GM19397 (cell line): ENCODE measurements around the gene SPNS1.
"Not testable (repeated sequence)": the region's sequence is repeated elsewhere in the genome, so short reads cannot be mapped to it uniquely, and the experiment has no call there.

Experiments
- ATAC-seq: cut with Tn5 transposase; IDR thresholded peaks from one replicate; pipeline ENCODE4 v1.9.1; 2021; ENCODE audit warnings: mild to moderate bottlenecking, moderate library complexity; ENCODE audit not compliant: unreplicated experiment

SPNS1 gene

DNA sequence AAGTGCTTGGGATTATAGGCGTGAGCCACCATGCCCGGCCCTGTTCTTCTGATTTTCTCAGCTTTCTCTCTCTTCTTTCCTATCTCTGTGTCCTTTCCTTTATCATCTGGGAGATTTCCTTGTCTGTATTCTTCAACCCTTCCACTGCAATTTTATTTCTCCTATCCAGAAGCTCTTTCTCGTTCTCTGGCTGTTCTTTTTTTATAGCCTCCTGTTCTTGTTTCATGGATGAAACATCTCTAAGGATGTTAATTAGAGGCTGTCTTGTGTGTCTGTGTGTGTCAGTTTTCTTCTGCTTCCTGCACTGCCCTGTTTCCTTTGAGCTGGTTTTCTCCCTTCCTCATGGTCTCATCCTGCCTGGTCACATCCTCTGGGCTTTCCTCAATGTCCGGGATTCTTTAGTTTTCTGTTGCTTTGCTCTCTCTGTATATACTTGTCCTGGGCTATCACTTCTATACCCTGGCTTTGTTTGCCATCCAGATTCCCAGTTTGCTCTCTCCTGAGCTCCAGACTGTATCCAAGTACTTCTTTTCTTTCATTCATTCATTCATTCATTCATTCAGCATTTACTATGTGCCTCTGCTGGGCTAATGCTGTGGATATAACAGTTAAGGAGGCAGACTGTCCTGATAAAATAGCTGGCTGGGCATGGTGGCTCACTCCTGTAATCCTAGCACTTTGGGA is 12.7 kb downstream of the SPNS1 start:
- no peak for ATAC-seq

DNA sequence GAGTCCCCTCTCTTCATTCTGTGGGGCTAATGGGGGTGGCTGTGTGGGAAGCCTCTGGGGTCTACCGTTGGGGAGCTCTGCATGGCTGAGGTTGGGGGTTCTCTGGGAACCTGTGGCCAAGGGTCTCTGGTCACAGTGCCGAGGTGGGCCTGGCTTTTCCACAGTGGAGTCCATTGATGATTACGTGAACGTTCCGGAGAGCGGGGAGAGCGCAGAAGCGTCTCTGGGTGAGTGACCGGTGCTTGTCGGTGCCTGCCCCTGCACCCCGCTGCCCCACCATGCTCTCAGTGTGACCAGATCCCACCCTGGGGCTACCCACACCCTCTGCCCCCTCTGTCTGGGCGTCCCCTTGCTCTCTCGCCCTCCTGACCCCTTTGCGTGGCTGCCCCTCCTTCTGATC is 14.8 kb downstream of the SPNS1 start:
- no peak for ATAC-seq

DNA sequence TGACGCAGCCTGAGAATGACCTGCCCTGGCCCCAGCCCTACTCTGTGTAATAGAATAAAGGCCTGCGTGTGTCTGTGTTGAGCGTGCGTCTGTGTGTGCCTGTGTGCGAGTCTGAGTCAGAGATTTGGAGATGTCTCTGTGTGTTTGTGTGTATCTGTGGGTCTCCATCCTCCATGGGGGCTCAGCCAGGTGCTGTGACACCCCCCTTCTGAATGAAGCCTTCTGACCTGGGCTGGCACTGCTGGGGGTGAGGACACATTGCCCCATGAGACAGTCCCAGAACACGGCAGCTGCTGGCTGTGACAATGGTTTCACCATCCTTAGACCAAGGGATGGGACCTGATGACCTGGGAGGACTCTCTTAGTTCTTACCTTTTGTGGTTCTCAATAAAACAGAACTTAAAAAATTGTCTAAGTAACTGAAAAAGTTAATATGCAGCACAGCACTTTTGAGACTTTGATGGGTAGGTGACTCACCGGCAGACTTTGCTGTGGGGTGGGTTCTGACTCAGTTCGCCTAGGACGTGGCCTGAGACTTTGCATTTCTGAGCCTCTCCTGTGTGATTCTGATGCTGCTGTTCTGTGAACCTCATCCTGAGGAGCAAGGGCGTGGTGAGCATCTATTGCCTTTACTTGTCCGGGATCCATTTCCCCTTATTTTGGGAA is 15.9 kb downstream of the SPNS1 start:
- ATAC-seq: no peak

DNA sequence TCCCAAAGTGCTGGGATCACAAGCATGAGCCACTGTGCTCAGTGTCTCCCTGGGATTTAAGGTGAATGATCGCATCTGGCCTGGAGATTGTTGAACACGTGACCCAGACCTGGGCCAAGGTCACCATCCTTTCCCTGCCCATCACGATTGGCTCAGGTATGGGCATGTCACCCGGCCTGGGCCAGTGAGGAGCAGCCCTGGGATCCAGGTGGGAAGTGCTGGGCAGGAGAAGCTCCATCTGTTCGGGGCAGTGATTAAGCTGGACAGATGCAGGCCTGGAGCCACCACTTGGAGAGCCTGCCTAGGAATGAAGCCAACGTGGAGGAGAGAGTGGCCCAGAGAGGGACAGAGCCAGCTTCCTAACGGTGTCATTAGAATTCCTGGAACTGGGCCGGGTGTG is 17.1 kb downstream of the SPNS1 start:
- ATAC-seq: no peak

DNA sequence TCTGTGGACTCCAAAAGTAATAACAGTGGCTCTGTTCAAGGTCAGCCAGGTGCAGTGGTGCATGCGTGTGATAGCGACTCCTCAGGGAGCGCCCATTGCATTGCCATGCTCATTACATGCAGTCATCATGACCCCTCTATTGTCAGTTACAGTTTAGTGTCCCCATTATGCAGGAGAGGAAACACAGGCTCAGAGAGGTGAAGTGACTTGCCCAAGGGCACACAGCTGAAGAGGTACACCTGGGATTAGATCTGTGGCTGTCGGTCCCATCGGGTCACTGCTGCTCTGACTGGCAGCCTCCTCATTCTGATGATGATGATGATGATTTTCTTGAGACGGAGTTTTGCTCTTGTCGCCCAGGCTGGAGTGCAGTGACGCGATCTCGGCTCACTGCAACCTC is 17.9 kb downstream of the SPNS1 start:
- no peak for ATAC-seq

DNA sequence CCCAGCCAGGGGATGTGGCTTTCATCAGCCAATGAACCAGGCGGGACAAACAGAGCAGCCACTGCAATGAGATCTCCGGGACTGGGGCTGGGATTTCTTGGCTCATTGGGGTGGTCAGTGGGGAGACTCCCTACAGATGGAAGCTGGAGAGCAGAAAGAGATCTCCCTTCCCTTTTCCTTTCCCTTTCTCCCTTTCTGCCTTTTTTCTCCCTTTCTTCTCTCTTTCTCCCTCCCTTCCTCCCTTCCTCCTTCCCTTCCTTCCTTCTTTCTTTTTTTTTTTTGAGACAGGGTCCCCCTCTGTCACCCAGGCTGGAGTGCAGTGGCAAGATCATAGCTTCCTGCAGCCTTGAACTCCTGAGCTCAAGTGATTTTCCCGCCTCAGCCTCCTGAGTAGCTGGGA is 24.3 kb downstream of the SPNS1 start:
- no peak for ATAC-seq

DNA sequence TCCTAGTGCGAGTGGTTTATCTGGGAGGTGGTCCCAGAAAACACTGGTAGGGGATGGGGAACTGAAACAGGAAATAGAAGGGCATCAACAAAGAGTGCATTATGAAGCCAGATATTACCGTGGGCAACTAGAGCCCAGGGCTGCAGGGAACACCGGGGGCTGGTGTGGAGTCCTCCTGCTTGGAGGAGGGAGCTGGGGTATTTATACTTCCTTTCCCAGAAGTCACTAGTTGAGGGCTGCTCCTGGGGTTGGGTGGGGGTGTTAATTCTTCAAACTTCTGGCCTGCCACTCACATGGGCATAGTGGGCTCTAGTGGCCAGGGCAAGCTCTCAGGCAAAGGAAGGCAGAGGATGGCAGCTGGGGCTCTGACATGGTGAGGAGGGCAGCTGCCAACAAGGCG is 25.0 kb downstream of the SPNS1 start:
- ATAC-seq: no peak

DNA sequence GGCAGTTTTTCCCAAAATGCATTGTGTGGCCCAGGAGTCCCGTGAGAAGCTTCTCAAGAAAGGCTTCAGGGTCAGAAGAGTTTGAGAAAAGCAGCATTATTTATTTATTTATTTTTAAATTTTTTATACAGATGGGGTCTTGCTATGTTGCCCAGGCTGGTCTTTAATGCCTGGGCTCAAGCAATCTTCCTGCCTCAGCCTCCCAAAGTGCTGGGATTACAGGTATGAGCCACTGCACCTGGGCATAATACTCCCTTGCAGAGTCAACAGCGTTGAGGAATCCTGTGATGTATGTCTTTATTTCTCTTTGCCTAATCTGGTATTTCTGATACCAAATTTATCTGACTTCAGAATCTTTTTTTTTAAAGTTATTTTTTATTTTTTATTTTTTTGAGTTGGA is 25.4 kb downstream of the SPNS1 start:
- ATAC-seq: no peak

DNA sequence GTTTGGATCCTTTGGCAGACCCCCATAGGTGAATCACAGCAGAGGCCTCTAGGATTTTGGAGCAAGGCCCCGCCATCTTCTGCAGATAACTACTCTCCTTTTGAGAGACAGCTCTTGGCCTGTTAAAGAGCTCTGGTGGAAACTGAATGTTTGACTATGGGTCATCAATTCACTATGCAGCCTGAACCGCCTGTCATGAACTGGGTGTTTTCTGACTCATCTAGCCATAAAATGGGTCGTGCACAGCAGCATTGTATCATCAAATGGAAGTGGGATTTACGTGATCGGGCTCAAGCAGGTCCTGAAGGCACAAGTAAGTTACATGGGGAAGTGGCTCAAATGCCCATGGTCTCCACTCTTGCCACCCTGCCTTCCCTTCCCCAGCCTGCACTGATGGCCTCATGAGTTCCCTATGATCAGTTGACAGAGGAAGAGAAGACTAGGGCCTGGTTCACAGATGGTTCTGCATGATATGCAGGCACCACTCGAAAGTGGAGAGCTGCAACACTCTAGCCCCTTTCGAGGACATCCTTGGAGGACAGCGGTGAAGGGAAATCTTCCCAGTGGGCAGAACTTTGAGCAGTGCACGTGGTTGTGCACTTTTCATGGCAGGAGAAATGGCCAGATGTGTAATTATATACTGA is 30.0 kb downstream of the SPNS1 start:
- ATAC-seq: not testable (repeated sequence)

DNA sequence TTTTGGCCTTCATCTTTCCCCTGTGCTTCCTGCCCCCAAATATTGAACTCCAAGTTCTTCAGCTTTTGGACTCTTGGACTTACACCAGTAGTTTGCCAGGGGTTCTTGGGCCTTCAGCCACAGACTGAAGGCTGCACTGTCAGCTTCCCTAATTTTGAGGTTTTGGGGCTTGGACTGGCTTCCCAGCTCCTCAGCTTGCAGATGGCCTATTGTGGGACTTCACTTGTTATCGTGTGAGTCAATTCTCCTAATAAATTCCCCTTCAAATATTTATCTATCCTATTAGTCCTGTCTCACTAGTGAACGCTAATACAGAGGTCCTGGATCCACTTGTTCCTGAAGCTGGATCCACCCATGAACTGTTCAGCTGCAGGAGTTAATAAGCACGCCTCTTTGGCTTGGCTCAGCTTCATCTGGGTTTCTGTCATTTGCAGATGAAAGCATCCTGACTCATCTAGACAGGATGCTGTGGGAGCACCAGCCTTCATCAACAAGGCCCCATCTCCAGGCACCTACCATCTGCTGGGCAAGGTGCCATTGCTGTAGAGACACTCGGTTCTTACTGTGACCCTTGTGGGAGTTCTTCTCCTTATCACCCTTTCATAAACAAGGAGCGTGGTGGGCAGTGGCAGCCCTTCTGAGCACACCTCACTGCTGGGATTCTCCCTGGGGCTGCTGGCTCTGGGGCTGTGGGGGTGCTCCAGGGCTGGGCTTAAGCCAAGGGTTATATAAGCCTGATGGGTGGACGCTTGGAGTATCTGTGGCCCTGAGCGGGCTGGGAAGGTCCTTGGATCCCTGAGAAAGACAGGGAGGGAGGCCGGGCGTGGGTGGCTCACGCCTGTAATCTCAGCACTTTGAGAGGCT is 33.4 kb downstream of the SPNS1 start:
- no peak for ATAC-seq

DNA sequence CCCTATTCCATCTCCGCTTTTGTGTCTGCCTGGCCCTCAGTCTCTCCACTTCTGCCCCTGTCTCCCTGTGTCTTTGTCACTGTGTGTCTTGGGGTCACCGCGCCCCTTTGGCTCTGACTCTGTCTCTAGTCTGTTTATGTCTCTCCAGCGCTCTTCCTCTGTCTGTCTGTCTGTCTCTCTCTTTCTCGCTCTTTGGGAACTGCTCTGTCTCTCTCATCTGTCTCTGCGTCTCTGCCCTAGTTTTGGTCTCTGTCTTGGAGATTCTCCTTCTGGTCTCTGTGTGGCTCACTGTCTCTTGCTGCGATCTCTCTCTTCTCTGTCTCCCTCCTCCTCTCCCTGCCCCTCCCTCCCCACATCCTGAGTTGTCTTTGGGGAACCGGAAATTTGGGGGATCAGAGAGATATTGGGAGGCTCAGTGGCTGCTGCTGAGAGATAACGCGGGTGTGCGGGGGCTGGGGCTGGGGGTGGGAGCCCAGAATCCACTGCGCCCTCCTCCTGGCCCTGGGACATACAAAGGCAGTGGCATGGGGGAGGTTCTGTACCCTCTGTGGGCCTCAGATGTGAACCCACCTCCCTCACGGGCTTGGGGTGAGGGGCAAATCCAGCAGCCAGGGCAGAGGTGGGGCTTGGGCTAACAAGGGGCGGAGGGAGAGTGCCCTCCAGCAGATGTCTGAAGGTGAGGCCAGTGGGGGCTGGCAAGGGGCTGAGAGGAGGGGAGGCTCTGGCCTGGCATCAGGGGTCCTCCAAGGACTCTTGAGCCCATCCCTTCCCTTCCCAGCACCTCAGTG is 34.7 kb downstream of the SPNS1 start:
- ATAC-seq: no peak

DNA sequence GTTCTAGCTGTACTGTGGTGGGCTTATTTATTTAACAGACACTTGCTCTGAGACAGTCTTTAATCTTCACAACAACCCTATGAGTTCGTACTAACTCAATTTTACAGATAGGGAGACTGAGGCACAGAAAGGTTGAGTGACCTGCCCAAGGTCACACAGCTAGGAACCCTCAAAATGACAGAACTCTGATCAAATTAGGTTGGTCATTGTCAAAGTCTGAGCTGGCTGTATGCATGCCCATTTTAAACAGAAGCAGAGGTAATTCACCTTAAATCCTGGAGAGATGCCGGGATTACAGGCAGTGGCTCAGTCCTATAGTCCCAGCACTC is 35.2 kb downstream of the SPNS1 start:
- no peak for ATAC-seq

DNA sequence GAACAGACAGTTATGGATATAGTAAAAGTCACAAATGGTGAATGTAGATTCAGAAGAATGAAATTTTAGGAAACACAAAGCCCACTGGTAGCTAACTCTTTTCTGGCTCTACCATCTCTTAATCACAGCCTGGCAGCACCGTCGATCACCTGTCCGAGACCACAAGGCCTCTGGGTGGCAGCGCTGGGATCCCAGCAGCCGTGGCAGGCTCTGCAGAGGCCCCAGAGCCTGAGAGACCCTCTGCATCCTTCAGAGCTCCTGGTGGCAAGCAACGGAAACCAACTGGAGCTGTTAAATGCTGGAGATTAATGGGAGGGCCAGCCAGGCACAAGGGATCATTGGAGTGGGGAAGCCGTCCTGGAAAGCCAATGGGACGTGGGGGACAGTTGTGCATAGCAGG is 36.5 kb downstream of the SPNS1 start:
- no peak for ATAC-seq

DNA sequence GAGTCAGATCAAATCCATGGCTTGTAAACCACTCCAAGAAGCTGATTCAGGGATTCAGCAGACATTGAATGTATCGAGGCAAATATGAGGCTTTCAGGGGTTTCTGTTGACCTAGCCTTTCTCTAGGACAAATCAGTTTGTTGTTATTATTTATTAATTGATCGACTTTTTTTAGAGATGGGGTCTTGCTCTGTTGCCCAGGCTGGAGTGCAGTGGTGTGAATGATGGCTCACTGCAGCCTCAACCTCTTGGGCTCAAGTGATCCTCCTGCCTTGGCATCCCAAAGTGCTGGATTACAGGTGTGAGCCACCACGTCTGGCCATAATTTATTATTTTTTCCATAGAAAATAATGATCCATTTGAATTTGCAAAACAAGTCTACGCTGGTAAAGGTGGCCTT is 37.3 kb downstream of the SPNS1 start:
- ATAC-seq: no peak

DNA sequence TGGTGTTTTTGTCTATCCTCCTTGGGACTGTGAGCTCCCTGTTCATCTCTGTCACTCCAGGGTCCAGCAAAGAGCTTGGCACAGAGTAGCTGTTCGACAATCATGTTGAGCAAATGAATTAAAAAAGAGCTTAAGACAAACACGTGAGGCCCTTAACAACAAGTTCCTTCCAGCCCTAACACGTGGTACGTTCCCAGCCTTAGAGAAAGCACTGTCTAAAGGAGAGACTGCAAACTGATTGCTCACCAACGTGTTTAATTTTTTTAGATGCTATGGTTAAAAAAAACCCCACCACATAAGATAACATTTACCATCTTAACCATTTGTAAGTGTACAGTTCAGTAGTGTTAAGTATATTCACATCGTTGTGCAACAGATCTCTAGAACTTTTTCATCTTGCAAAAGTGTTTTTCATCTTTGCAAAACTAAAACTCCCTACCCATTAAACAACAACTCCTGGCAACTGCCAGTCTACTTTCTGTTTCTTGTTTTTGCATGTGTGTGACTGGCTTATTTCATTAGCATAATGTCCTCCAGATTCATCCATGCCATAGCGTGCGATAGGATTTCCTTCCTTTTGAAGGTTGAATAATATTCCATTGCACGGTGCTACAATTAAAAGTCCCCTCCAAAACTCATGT is 38.5 kb downstream of the SPNS1 start:
- ATAC-seq: no peak

DNA sequence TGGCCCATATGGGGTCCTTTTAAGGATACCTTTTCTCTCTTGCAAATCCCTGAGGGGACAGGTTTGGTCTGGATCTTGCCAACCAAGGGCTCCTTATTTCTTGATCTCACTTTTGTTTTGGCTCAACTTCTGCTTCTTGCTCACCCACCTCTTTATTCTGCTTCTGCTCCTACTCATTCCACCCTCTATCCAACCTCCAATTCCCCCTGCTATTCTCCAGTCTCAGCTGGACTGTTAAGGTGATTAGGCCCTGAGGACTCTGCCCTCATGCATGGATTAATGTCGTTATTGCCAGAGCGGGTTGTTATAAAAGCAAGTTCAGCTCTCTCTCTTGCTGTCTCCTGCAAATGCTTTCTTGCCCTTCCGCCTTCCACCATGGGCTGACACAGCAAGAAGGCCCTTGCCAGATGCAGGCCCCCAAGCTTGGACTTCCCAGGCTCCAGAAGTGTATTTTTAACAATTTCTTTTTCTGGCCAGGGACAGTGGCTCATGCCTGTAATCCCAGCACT is 40.0 kb downstream of the SPNS1 start:
- no peak for ATAC-seq

DNA sequence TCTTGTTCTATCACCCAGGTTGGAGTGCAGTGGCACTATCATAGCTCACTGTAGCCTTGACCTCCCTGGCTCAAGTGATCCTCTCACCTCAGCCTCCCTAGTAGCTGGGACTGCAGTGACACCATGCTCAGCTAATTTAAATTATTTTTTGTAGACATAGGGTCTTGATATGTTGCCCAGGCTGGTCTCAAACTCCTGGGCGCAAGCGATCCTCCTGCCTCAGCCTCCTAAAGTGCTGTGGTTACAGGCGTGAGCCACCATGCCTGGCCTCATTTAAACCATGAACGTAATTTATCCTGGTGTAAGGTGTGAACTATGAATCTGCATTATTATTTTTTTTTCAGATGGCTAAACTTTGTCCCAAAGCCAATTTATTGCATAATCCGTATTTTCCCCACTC is 47.6 kb downstream of the SPNS1 start:
- no peak for ATAC-seq

DNA sequence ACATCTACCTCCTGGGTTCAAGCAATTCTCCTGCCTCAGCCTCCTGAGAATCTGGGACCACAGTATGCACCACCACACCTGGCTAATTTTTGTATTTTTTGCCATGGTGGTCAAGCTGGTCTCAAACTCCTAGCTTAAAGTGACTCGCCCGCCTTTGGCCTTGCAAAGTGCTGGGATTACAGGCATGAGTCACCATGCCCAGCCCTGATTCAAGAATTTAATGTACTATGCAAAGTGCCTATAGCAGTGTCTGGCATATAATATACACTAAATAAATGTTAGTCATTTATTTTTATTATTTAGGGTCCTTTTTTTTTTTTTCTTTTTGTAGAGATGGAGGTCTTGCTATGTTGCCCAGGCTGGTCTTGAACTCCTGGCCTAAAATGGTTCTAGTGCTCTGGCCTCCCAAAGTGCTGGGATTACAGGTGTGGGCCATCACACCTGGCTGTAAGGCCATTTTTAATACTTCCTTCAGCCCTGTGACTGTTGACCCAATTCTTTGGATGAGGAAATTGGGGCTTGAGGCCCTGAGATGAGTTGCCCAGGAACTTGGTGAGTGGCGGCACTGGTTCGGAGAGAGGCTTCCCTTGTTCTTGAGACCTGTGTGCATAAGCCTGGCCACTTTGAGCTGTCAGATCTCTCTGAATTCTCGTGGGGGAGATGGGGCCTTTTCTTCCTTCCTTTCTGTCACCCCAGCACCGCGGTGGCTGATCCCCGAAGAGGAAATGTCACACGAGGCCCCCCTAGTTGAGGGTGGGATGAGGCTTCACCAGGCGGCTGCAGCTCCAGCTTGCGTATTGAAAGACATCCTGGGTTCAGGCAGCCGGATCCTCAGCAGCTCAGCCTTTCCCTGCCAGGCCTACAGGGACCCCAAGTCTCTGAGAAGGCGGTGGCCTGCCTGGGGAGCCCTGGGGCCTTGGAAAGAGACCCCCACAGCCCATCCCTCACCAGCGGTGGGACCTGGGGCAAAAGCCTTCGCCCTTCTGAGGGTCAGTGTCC is 49.0 kb downstream of the SPNS1 start:
- ATAC-seq: no peak

DNA sequence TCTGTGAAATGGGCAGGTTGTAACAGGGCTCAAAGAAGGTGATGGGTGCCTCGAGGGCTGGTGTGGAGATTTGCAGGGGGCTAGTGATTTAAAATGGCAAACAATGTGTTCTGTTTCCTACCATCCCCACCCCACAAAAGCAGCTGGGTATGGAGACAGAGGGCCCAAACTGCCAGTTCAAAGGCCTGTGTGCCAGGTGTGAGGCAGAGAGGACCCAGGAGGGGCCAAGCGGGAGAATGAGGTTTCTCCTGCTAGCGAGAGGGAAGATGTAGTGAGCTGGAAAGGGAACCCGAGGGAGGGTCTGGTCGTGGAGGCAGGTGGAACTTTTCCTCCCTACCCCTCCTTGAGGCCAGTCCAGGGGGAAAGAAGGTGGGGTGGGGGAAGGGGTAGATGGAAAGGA is 49.7 kb downstream of the SPNS1 start:
- no peak for ATAC-seq
